Measurements from ENCODE around the gene CYTH1.

Gene CYTH1

DNA sequence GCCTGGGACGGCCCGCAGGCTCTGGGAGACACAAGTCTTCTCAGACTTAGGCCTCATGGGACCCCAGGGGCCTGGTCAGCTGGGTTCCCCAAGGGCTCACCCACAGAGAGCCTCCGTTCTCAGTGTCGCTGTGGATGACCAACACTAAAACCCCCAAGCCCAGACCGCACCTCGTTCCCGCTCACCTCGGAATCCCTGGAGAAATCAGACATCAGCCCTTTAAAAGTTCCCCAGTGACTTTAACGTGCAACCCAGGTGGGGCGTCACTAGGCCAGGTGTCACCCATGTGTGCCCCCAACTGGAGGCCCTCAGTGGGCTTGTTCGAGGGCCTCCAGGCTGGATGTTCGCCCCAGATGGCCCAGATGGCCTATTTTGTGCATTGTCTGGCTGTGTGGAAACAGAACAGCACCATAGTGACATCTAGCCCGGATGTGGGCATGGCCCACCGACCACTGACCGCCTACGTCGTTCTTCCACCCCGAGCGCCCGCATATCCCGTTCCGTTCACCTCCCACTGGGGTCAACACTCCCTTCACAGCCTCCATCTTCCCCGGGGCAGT is 152.6 kb downstream of the CYTH1 start:
- no peak for TF ChIP-seq ZNF274 (IDR thresholded peaks at IDR 0.05; ENCODE audit: low read depth, low read length)
- H3K4me3 ChIP-seq (ENCODE audit: low read length): no peak overlapping the region

DNA sequence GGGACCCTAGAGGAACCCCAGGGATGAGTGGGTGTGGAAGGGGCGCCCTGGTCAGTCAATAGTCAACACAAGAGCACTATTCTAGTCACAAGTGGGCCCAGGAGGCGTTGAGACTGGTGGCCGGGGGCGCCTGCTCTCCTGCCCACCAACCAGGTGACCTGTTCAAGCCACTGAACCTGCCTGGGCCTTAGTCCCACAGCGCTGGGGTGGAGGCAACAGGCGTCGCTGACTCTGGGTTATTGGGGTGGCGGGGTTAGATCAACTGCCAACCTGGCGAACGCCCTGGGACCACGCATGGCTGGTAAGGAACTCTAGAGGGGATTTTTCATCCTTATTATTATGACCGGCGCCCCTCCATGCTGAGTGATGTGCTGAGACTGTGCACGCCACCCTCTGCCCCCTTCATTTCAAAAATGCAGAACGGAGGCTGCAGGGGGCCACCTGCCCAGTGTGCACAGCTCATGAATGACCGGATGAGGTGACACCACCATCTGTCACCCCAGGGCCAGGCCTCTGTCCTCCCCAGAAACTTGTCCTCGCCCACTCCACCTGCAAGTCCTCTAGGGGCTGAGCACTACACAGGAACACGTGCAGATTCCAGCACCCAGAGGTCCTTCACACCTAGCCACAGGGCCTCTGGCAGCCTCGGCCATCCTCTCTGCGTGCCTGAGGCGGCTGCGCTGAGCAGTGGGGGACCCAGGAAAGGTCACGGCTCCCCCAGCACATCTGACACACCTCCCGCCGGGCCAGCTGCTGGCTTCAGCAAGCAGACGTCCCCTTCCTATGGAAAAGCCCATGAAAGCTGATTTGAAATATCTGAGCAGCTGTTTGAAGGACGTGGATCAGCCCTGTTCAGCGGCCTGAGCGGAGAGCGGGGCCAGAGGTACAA is 153.3 kb downstream of the CYTH1 start:
- TF ChIP-seq ZNF274 (IDR thresholded peaks at IDR 0.05; ENCODE audit: low read depth, low read length): no peak
- no peak overlapping the region for H3K4me3 ChIP-seq (ENCODE audit: low read length)

DNA sequence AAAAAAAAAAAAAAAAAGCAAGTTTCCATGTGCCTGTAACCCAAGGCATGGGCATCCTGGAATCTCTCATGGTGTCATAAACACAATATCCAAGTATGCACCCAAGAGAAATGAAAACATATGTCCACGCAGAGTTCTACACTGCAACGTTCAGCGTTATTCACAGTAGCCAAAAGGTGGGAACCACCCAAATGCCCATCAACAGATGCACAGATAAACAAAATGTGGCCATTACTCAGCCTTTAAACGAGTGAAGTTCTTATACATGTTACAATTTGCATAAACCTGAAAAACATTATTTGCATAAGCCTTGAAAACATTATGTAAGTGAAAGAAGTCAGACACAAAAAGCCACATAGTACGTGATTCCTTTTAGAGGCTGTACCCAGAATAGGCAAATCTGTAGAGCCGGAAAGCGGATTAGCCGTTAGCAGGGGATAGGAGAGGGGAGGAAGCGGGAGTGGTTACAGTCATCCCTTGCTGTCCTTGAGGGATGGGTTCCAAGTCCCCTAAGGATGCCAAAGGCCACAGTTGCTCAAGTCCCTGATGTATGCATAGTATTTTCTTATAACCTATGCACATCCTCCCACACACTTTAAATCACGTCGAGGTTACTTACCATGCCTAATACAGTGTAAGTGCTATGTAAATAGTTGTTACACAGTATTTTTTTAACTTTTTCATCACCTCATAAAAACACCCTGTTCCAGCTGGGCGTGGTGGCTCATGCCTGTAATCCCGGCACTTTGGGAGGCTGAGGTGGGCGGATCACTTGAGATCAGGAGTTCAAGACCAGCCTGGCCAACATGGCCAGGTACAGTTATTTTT is 157.5 kb downstream of the CYTH1 start:
- no peak for TF ChIP-seq ZNF274 (IDR thresholded peaks at IDR 0.05; ENCODE audit: low read depth, low read length)
- no peak overlapping the region for H3K4me3 ChIP-seq (ENCODE audit: low read length)
